CD1c-positive myeloid dendritic cell (primary cell): ENCODE data around the gene DOK5.
A peak's percentile ranks its signal among the peaks of the same experiment; 100 is the strongest.

Source experiments
- DNase-seq: peaks from one replicate; pipeline ENCODE4 v3.0.0-alpha.2; 2016; ENCODE audit errors: extremely low spot score

Gene DOK5

GRCh38 chr20:54645445-54646155, 170.2 kb downstream of the DOK5 start:
- DNase-seq: no peak

GRCh38 chr20:54646156-54646517, 170.7 kb downstream of the DOK5 start:
- DNase-seq: no peak

DNA sequence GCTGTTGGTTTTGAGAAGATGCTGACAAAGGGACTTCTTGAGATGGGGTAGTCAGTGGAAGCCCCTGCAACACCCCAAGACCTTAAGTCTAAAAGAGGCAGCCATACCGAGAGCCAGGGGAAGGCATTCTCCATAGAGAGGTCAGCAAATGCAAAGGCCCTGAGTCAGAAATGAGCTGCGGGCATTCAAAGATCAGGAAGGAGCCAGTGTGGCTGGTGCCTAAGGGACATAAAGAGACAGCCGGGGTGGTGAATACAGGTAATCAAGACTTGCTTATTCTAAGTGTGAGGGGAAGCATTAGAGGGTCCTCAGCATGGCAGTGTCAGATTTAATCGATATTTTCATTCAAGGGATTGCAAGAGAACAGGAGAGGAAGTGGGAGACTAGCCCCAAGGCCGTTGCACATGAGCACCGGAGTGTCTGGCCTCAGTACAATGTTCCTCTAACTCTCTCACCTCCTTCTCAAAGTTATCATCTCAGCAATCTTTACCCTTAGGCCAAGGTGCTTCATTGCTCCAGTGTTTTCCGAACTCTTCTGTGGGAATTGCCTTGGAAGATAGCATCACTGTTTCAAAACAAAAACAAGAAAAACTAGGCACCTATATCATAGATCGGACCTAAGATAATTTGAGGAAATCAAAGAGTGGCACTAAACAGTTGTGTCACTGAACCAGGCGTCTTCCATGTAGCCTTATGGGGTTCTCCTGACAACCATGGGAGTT, 173.2 kb downstream of the DOK5 start:
- DNase-seq: no peak

DNA sequence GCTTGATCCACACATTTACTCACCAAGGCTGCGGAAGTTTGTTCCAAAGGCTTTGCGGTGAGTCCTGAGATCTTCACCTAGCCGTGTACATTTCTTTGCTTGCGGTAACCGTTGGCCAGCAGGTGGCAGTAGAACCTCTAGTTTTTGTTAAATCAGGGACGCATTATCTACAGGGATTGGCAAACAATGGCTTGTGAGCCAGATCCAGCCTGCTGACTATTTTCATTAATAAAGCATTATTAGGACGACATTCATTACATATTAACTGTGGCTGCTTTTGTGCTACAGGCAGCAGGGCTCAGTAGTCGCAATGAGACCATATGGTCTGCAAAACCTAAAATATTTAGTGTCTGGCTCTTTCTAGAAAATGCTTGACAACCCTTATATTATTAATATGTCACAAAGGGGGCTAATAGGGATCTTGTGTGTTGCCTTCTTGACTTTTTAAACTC, 174.1 kb downstream of the DOK5 start:
- DNase-seq: peak; percentile 53

GRCh38 chr20:54650052-54650719, 174.8 kb downstream of the DOK5 start:
- DNase-seq: no peak

- DNase-seq: no peak
Measured at GRCh38 chr20:54651252-54651651, 175.9 kb downstream of the DOK5 start.

DNA sequence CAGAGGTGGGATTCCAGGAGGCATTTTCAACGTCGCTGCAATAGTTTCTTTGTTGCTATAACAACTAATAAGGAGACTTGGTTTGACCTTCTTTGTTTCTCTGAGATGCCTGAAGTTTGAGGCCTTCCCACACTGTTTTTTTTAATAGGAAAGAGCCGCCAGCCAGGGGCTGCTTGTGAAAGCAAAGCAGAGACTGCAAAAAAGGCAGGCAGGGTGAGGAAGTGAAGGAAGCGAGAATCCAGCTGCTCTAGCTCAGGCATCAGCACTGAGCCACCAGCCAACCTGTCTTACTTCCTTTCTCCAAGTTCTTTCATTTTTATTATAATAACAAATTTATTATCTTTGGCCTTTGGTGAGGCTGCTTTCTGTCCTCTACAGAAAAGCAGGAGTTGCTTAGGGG, 179.1 kb downstream of the DOK5 start:
- no peak for DNase-seq

DNA sequence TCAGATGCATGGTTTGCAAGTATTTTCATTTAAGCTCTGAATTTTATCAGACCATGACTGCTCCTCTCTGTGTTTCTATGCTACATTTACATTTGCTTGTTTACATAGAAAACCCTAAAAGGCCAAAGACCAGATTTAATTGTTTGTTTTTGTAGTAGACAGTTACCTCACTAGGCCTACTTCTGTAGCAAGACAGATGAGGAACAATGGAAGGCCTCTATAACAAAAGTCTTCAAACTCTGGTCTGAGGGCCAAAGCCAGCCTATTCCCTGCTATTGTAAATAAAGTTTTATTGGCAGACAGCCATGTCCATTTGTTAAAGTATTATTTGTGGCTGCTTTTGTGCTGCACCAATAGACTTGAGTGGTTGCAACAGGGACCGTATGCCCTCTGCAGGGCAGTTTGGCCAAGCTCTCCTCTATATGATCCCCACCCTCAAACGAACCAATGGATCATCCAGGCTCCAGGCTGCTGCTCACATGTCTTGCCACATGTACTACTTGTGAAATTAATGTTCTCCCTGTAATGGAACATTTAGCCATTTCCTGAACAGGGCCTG, 182.0 kb downstream of the DOK5 start:
- no peak for DNase-seq

GRCh38 chr20:54658525-54658924, 183.1 kb downstream of the DOK5 start:
- DNase-seq: no peak

- no peak for DNase-seq
Measured at GRCh38 chr20:54661265-54661664, 185.9 kb downstream of the DOK5 start.

- no peak for DNase-seq
Measured at GRCh38 chr20:54661880-54662465, 186.6 kb downstream of the DOK5 start.

GRCh38 chr20:54665812-54666211, 190.4 kb downstream of the DOK5 start:
- DNase-seq: no peak

- DNase-seq: peak; percentile 6
Measured at GRCh38 chr20:54668271-54669039, 193.1 kb downstream of the DOK5 start.

DNA sequence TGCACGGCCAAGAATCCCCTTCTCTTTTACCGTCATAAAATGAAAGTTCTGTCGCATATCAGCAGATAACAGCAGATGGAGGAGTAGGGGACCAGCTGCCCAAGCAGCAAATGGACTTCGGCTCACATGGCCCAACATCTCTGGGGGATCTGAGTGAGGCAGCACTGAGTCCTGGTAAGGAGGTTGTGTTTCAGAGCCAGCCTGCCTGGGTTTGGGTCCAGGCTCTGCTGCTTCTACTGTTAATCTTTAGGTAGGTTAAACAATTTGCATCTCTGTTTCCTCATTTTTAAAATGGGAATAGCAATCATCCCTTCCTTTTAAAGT, 193.6 kb downstream of the DOK5 start:
- DNase-seq: no peak

GRCh38 chr20:54678253-54678652, 202.9 kb downstream of the DOK5 start:
- DNase-seq: no peak

GRCh38 chr20:54680439-54680838, 205.0 kb downstream of the DOK5 start:
- DNase-seq: no peak

- no peak for DNase-seq
Measured at GRCh38 chr20:54680872-54681619, 205.7 kb downstream of the DOK5 start.

- no peak for DNase-seq
Measured at GRCh38 chr20:54681869-54682268, 206.5 kb downstream of the DOK5 start.

- DNase-seq: no peak
Measured at GRCh38 chr20:54688476-54688875, 213.1 kb downstream of the DOK5 start.

- no peak for DNase-seq
Measured at GRCh38 chr20:54690323-54690722, 214.9 kb downstream of the DOK5 start.

- no peak for DNase-seq
Measured at GRCh38 chr20:54691327-54691726, 215.9 kb downstream of the DOK5 start.
